Ovary (tissue), 9 donors: ENCODE measurements around the gene MAP2K6. TPM values are rescaled to one million over a fixed set of nuclear protein-coding genes. Genes with fewer than 3 reads are reported as not detected.

Experiments
- DNase-seq, 5 donors: peaks; one replicate each; pipeline ENCODE4 v3.0.0-alpha.2; 2019 to 2020
- H3K27ac ChIP-seq, 2 donors: fragments of 200-600 bp; one replicate each; pipeline versions ENCODE4 v1.5.1 to v1.8.0; 2019 to 2022
- H3K27me3 ChIP-seq: fragments of 200-600 bp; one replicate; pipeline ENCODE4 v1.8.0; 2022
- H3K36me3 ChIP-seq: fragments of 200-600 bp; sonication (generic); one replicate; pipeline ENCODE4 v1.5.1; 2019
- H3K4me1 ChIP-seq: one replicate; pipeline ENCODE4 v1.8.1; 2013; ENCODE audit warnings: mild to moderate bottlenecking, moderate library complexity; ENCODE audit not compliant: insufficient read depth
- H3K4me3 ChIP-seq: fragments of 200-600 bp; sonication (generic); one replicate; pipeline ENCODE4 v1.5.1; 2017
- H3K9me3 ChIP-seq, 2 donors: fragments of 200-600 bp in 1 of 2; sonication (generic) in 1 of 2; one replicate each; pipeline versions ENCODE4 v1.5.1 to v1.8.1; 2013 to 2019; ENCODE audit warnings: mild to moderate bottlenecking in 1 of 2, moderate library complexity in 1 of 2
- EP300 ChIP-seq: sonication (generic); formaldehyde crosslinking; IDR thresholded peaks from one replicate; pipeline ENCODE4 v1.6.1; 2017; ENCODE audit warnings: antibody characterized with exemption
- POLR2A ChIP-seq: fragments of 450-650 bp; IDR thresholded peaks from one replicate; pipeline ENCODE4 v1.6.1; 2017; ENCODE audit warnings: antibody characterized with exemption, mild to moderate bottlenecking, moderate library complexity
- WGBS, 3 donors: extraction: QIAGEN DNeasy Blood & Tissue Kit in 1 of 3; methylation state at CpG; one replicate each; pipeline versions ENCODE4 v1.1.5 to v1.1.7; 2013 to 2017; 5-methylcytosine and 5-hydroxymethylcytosine counted together
- intact Hi-C, 4 donors: fragments of 100-400 bp; cut with DNase I; formaldehyde crosslinking; loops; one replicate each; pipeline versions ENCODE4 v1.11.0 to v1.15.1; 2022 to 2023
- polyA plus RNA-seq, 2 donors: library from polyadenylated mRNA; stranded (reverse); fragments of 200-250 nt in 1 of 2; fragments of 350-450 nt in 1 of 2; fragmentation: Illumina TruSeq in 1 of 2; extraction: RNeasy Lipid Tissue Mini Kit (QIAGEN cat#74804) in 1 of 2; gene quantifications; one replicate each; pipeline ENCODE4 v1.2.3, GENCODE V29; 2013 to 2014
- total RNA-seq, 7 donors: library from RNA; depleted of rRNA in 2 of 7; stranded (reverse); fragments of >200 nt in 2 of 7; fragmentation: NEBNext Ultra II Directional in 3 of 7; extraction: Animal tissue kit (Norgen Biotek cat#: 25700) in 3 of 7; gene quantifications; one replicate each; pipeline versions ENCODE4 v1.1.0 to v1.2.4, GENCODE V29; 2016 to 2023
- TF ChIP-seq, protein P1 (sequence below), 3 donors: fragments of 450-650 bp in 2 of 3; fragments of 200-600 bp in 1 of 3; IDR thresholded peaks; one replicate each; pipeline versions ENCODE4 v1.5.1 to v1.8.0; 2016 to 2022; ENCODE audit warnings: antibody characterized with exemption in 3 of 3, mild to moderate bottlenecking in 1 of 3
- donor health status: DM: no; HTN: no; CAD: no; lungs with moderate emphysema.
- donor health status: DM: no; HTN: no; CAD: no.
- donor health status: Bipolar disorder and iron deficiency.
- donor health status: DM: yes; HTN: yes; CAD: no.
- donor health status: DM: no; HTN: no; CAD: no.
- donor health status: DM: yes; HTN: yes; CAD: no.

MAP2K6 gene
- total and polyA plus RNA-seq, 9 donors: 1.0 to 8.4 (median 3.5) TPM

DNA sequence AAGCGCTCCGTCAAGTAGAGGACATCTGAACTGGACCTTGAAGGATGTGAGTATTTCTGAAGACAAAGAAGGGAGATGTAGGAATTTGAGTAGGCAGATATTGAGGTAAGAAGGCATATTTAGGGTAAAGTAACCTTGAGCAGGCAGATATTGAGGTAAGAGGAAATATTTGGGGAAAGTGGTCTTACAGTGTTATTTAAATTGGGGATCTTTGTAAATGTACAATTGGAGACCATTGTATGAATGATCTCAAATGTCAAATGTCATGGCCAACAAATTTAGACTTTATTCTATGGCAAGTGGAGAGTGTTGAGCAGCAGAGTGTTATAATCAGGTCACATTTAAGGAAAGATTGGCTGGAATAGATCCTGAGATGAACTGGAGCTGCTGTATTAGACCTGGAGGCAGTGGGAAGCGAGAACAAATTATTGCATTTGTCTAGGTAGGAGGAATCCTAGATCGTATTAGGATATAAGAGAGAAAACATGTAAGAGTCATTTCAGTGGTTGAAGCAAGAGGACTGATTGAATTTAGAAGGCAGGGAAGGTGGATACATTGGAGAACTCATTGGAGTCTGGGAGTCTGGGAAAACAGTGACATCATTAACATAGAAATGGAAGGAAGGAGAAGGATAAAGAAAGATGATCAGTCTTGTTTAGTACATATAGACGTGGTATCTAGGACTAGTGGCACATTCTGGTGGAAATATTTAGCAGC is 165.6 kb downstream of the MAP2K6 start:
- Histone ChIP-seq H3K4me3 (no peak overlapping the region), H3K27me3 (no peaks in the 10 kb centered on the region), H3K36me3 (no peaks in the 10 kb centered on the region), H3K9me3 (no peaks in the 10 kb centered on the region), H3K27ac (no peak overlapping the region), H3K4me1 (peaks cover 11% of the 10 kb centered on the region)
- no peak for TF ChIP-seq POLR2A
- 89 to 94% (median 90%) methylated on average over 5 of the region's 5 CpGs for WGBS, 3 donors
- no peak for DNase-seq
- intact Hi-C loops: loop anchor here in 1 of 4 donors (10.0 kb wide), 1 partner anchor 975 kb away; no protein-coding TSS in a partner anchor

DNA sequence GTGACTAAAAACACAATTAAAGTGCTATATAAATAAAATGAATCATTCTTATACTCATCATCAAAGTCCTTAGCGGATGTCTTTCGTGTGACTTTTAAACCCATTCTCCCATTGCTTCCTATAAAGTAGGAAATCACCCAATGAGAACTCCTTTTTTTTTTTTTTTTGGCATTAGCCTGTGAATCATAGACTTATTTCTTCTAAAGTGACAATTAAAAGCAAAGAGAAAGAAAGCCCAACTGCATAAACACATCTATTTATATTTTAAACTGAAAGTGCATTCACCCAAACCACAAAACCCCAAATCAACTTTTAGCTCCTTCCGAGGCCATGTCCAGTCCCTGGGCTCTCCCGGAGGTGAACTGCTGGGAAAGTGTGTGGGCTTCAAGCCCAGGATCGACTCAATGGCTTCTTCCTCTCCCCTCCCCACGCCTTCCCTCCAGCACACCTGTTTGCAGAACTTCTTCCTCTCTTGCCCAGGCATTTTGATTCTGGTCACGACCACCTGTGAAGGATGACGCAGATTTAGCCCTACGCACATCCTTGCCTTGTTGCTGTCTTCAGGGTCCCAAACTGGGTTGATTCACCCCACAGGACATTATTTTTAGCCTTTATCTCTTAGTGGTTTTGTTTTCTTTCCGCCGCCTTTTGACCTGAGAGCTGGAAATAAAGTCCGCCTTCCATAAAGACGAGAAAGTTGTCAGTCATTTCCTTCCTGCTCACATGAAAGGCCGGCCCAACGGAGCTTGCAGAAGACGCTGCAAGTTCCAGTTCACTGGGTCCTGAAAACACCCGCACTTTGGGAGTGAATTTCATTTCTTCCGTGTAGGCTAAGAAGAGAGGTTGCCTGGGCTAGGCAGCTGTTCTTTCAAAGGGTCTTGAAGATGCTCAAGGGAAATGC is 166.8 kb downstream of the MAP2K6 start:
- Histone ChIP-seq H3K27me3 (no peaks in the 10 kb centered on the region), H3K36me3 (no peaks in the 10 kb centered on the region), H3K9me3 (no peaks in the 10 kb centered on the region), H3K4me3 (no peak overlapping the region), H3K27ac (no peak overlapping the region), H3K4me1 (peaks cover 7% of the 10 kb centered on the region)
- TF ChIP-seq EP300: no peak
- TF ChIP-seq POLR2A: no peak
- TF ChIP-seq, protein P1, sequence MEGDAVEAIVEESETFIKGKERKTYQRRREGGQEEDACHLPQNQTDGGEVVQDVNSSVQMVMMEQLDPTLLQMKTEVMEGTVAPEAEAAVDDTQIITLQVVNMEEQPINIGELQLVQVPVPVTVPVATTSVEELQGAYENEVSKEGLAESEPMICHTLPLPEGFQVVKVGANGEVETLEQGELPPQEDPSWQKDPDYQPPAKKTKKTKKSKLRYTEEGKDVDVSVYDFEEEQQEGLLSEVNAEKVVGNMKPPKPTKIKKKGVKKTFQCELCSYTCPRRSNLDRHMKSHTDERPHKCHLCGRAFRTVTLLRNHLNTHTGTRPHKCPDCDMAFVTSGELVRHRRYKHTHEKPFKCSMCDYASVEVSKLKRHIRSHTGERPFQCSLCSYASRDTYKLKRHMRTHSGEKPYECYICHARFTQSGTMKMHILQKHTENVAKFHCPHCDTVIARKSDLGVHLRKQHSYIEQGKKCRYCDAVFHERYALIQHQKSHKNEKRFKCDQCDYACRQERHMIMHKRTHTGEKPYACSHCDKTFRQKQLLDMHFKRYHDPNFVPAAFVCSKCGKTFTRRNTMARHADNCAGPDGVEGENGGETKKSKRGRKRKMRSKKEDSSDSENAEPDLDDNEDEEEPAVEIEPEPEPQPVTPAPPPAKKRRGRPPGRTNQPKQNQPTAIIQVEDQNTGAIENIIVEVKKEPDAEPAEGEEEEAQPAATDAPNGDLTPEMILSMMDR (IDR thresholded peaks at IDR 0.05): no peak
- 58 to 66% (median 63%) methylated on average over 18 of the region's 18 CpGs for WGBS, 3 donors
- no peak for DNase-seq
- intact Hi-C loops: no loop called here

DNA sequence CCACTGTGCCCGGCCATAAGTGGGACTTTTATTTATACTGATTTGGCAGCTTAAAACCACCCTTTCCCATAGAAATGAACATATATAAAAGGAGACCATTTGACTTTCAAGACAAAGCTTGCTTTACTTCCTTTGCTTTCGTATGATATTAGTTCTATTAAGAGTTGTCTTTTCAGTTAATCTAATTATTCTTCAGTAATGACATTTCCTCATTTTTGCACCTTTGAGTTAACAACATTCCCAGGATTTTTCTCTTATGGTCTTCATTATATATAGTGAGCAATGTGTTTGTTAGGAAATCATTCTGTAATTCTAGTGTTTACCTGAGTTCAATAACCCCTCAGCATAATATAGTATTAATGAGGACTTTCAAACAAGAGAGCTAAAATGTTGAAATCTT is 173.8 kb downstream of the MAP2K6 start:
- intact Hi-C loops: no loop called here
- Histone ChIP-seq H3K27ac (no peak overlapping the region), H3K9me3 (no peaks in the 10 kb centered on the region), H3K4me3 (no peak overlapping the region), H3K36me3 (no peaks in the 10 kb centered on the region), H3K4me1 (no peaks in the 10 kb centered on the region), H3K27me3 (no peaks in the 10 kb centered on the region)
- 40 to 69% (median 66%) methylated on average over 2 of the region's 2 CpGs for WGBS, 3 donors
- no peak for DNase-seq
- TF ChIP-seq, protein P1 (IDR thresholded peaks at IDR 0.05): no peak
- TF ChIP-seq EP300: no peak

DNA sequence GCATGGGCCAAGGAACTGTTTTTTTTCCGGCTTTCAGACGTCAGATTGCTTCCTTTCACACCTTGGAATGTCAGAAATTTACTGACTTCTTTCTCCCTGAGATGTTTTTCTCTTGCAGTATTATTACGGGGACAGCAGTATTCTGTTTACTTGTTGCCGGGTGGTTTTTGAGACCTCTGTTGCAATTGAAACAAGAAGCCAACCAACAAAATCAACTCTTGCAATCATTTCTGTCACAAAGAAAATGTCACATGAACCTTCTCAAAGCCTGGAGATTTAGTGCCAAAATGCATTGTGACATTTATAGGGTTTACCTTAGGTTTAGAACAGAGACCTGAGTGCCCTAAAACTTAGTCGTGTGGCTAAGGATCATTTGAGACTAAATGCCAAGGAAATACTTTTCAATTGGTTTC is 174.3 kb downstream of the MAP2K6 start:
- no peaks in the 10 kb centered on the region for H3K36me3 ChIP-seq
- no peak overlapping the region for H3K27ac ChIP-seq
- no peaks in the 10 kb centered on the region for H3K9me3 ChIP-seq
- no peaks in the 10 kb centered on the region for H3K4me1 ChIP-seq
- WGBS, 3 donors: 9 to 22% (median 19%) methylated on average over 5 of the region's 5 CpGs
- TF ChIP-seq EP300 (no peak), POLR2A (no peak)
- TF ChIP-seq, protein P1 (IDR thresholded peaks at IDR 0.05): no peak
- intact Hi-C loops: no loop called here
- DNase-seq: no peak
- no peak overlapping the region for H3K4me3 ChIP-seq
- H3K27me3 ChIP-seq: no peaks in the 10 kb centered on the region
